Sigmoid colon (tissue), 7 donors: Measurements from ENCODE around the gene KCNH1. TPM values are rescaled to one million over a fixed set of nuclear protein-coding genes. Genes with fewer than 3 reads are reported as not detected.
A peak's percentile ranks its signal among the peaks of the same experiment; 100 is the strongest.

ENCODE experiments used
- DNase-seq: peaks from one replicate; pipeline ENCODE4 v3.0.0-alpha.2; 2019
- H3K27ac ChIP-seq, 4 donors: fragments of 200-600 bp; sonication (generic); one replicate each; pipeline ENCODE4 v1.5.1; 2016 to 2019; ENCODE audit warnings: mild to moderate bottlenecking in 1 of 4
- H3K27me3 ChIP-seq, 3 donors: fragments of 200-600 bp; sonication (generic); one replicate each; pipeline ENCODE4 v1.5.1; 2019; ENCODE audit warnings: mild to moderate bottlenecking in 1 of 3
- H3K36me3 ChIP-seq, 4 donors: fragments of 200-600 bp; sonication (generic); one replicate each; pipeline ENCODE4 v1.5.1; 2016 to 2019
- H3K4me1 ChIP-seq, 4 donors: fragments of 200-600 bp; sonication (generic); one replicate each; pipeline ENCODE4 v1.5.1; 2017 to 2019
- H3K4me3 ChIP-seq, 4 donors: fragments of 200-600 bp; sonication (generic); one replicate each; pipeline ENCODE4 v1.5.1; 2017 to 2019; ENCODE audit warnings: mild to moderate bottlenecking in 2 of 4, moderate library complexity in 1 of 4
- H3K9me3 ChIP-seq, 4 donors: fragments of 200-600 bp in 3 of 4; sonication (generic) in 3 of 4; one replicate each; pipeline versions ENCODE4 v1.5.1 to v1.6.1; 2013 to 2019
- CTCF ChIP-seq, 4 experiments: fragments of 450-650 bp in 3 of 4; fragments of 200-600 bp in 1 of 4; IDR thresholded peaks; one replicate each; pipeline ENCODE4 v1.5.1; 2016 to 2019; ENCODE audit warnings: antibody characterized with exemption in 4 of 4, mild to moderate bottlenecking in 3 of 4, moderate library complexity in 2 of 4
- EP300 ChIP-seq, 4 donors: sonication (generic); formaldehyde crosslinking; IDR thresholded peaks; one replicate each; pipeline ENCODE4 v1.6.1; 2017; ENCODE audit warnings: antibody characterized with exemption in 4 of 4
- POLR2A ChIP-seq, 2 donors: fragments of 450-650 bp; IDR thresholded peaks; one replicate each; pipeline ENCODE4 v1.6.1; 2016; ENCODE audit warnings: antibody characterized with exemption in 2 of 2, mild to moderate bottlenecking in 2 of 2, moderate library complexity in 2 of 2
- POLR2AphosphoS5 ChIP-seq, 4 donors: sonication (generic); formaldehyde crosslinking; IDR thresholded peaks; one replicate each; pipeline ENCODE4 v1.6.1; 2017; ENCODE audit warnings: antibody characterized with exemption in 4 of 4
- WGBS, 2 donors: extraction: QIAGEN DNeasy Blood & Tissue Kit; methylation state at CpG; one replicate each; pipeline ENCODE4 v1.1.7; 2013; 5-methylcytosine and 5-hydroxymethylcytosine counted together
- intact Hi-C: fragments of 100-400 bp; cut with DNase I; formaldehyde crosslinking; loops from one replicate; pipeline ENCODE4 v1.15.1; 2023
- polyA plus RNA-seq, 3 donors: library from polyadenylated mRNA; stranded (reverse); fragments of 200-250 nt; gene quantifications; one replicate each; pipeline ENCODE4 v1.2.3, GENCODE V29; 2013
- total RNA-seq, 4 donors: library from RNA; depleted of rRNA; stranded (reverse); fragments of >200 nt; gene quantifications; one replicate each; pipeline ENCODE4 v1.1.0, GENCODE V29; 2016
- donor health status: healthy with polysubstance abuse.
- donor health status: Bipolar disorder and iron deficiency.
- donor health status: healthy.

Gene KCNH1
- total and polyA plus RNA-seq, 7 donors = 0.23 to 3.1 (median 0.55) TPM; not detected in 2

GRCh38 chr1:211145944-211146343 is 12.0 kb upstream of the KCNH1 start:
- no peak for TF ChIP-seq CTCF (IDR thresholded peaks at IDR 0.05)
- TF ChIP-seq EP300 (IDR thresholded peaks at IDR 0.05) = no peak
- TF ChIP-seq POLR2A (IDR thresholded peaks at IDR 0.05) = no peak
- no peak for TF ChIP-seq POLR2AphosphoS5 (IDR thresholded peaks at IDR 0.05)
- intact Hi-C loops = no loop called here

DNA sequence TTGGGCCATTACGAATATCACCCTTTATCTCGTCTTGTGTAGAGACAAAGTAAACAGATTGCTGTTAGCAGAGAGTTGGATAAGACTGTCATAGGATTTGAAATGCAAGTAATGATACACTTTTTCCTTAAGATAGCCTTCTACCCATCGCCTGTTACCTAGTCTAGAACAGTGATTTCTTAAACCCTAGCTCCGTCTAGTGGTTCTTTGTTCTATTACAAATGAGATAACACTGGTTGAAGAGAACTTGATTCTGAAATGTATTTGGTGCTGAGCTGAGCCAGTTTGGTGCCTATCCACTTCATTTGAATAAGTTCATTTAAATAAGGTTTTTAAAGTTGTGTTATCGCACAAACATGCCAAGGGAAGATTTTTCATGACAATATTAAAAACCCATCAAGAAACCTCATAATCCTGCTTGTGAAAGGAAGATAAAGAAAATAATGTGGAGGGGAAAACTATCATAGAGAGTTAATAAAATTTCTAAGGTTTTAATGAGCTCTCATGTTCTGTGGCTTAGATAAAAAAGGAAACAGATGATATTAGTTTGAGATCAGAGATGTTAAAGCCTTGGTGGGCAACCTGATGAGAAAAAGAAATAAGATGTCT is 1.5 kb upstream of the KCNH1 start:
- TF ChIP-seq CTCF (IDR thresholded peaks at IDR 0.05) (peak; percentile 18 to 54 (median 34)), POLR2A (IDR thresholded peaks at IDR 0.05) (no peak)
- intact Hi-C loops = loop anchor here (2.0 kb wide), 2 partner anchors 123 to 687 kb away; partner anchors contain the start of gene RCOR3
- DNase-seq = no peak
- no peak overlapping the region for H3K4me3 ChIP-seq
- 18 to 32% methylated on average over 5 of the region's 5 CpGs for WGBS, 2 donors
- H3K36me3 ChIP-seq = no peaks in the 10 kb centered on the region
- no peaks in the 10 kb centered on the region for H3K9me3 ChIP-seq
- H3K27ac ChIP-seq = no peak overlapping the region
- H3K27me3 ChIP-seq = peaks cover 0 to 27% (median 0%) of the 10 kb centered on the region in 3 donors
- peaks cover 0 to 19% (median 14%) of the 10 kb centered on the region in 4 donors for H3K4me1 ChIP-seq

More at GRCh38 chr1:211145944-211146343, 12.0 kb upstream of the KCNH1 start:
- Histone ChIP-seq H3K27me3 (peaks cover 0 to 4% (median 0%) of the 10 kb centered on the region in 3 donors), H3K4me3 (no peak overlapping the region), H3K27ac (no peak overlapping the region), H3K36me3 (no peaks in the 10 kb centered on the region), H3K4me1 (no peaks in the 10 kb centered on the region), H3K9me3 (no peaks in the 10 kb centered on the region)
- 19 to 51% methylated on average over 4 of the region's 4 CpGs for WGBS, 2 donors
- DNase-seq = no peak

- intact Hi-C loops = no loop called here
- H3K4me1 ChIP-seq = peaks cover 0 to 19% (median 14%) of the 10 kb centered on the region in 4 donors
- TF ChIP-seq POLR2AphosphoS5 (IDR thresholded peaks at IDR 0.05) = no peak
- TF ChIP-seq CTCF (IDR thresholded peaks at IDR 0.05) = no peak
- no peak for TF ChIP-seq POLR2A (IDR thresholded peaks at IDR 0.05)
- no peak for TF ChIP-seq EP300 (IDR thresholded peaks at IDR 0.05)
- H3K27ac ChIP-seq = peak overlapping the region in 3 of 4 donors; percentile 4 to 49 (median 49)
- H3K36me3 ChIP-seq = no peaks in the 10 kb centered on the region
- no peaks in the 10 kb centered on the region for H3K9me3 ChIP-seq
- H3K27me3 ChIP-seq = peaks cover 0 to 27% (median 0%) of the 10 kb centered on the region in 3 donors
- peak overlapping the region; percentile 21 to 56 (median 52) for H3K4me3 ChIP-seq
- WGBS, 2 donors = 1% methylated on average over 31 of the region's 31 CpGs
- DNase-seq = peak; percentile 61
These were observed 534 bp downstream of the KCNH1 start for GRCh38 chr1:211133393-211133835.

- TF ChIP-seq CTCF (IDR thresholded peaks at IDR 0.05) (no peak), POLR2A (IDR thresholded peaks at IDR 0.05) (no peak), POLR2AphosphoS5 (IDR thresholded peaks at IDR 0.05) (no peak), EP300 (IDR thresholded peaks at IDR 0.05) (no peak)
- peaks cover 0 to 27% (median 0%) of the 10 kb centered on the region in 3 donors for H3K27me3 ChIP-seq
- H3K4me3 ChIP-seq = peak overlapping the region; percentile 21 to 56 (median 52)
- no peak for DNase-seq
- H3K36me3 ChIP-seq = no peaks in the 10 kb centered on the region
- intact Hi-C loops = no loop called here
- peaks cover 0 to 19% (median 14%) of the 10 kb centered on the region in 4 donors for H3K4me1 ChIP-seq
- H3K9me3 ChIP-seq = no peaks in the 10 kb centered on the region
- WGBS, 2 donors = 18% methylated on average over 20 of the region's 20 CpGs
- peak overlapping the region in 1 of 4 donors; percentile 49 for H3K27ac ChIP-seq
These were observed 1.1 kb downstream of the KCNH1 start for GRCh38 chr1:211132721-211133392.
